Limb (tissue), 2 donors: ENCODE results near the gene SNX32.
A peak's percentile ranks its signal among the peaks of the same experiment; 100 is the strongest.
"Not testable (repeated sequence)": the region's sequence is repeated elsewhere in the genome, so short reads cannot be mapped to it uniquely, and the experiment has no call there.

ENCODE experiments used
- DNase-seq, 2 donors: peaks; one replicate each; pipeline ENCODE4 v3.0.0-alpha.2; 2016; ENCODE audit errors: extremely low spot score in 2 of 2

Gene SNX32

GRCh38 chr11:65883058-65883761 lies 49.4 kb downstream of the SNX32 start:
- no peak for DNase-seq

- no peak for DNase-seq
Observed at GRCh38 chr11:65883786-65884715, 50.3 kb downstream of the SNX32 start.

GRCh38 chr11:65884716-65885092 lies 50.9 kb downstream of the SNX32 start:
- peak; percentile 66 to 83 for DNase-seq

GRCh38 chr11:65885231-65885630 lies 51.5 kb downstream of the SNX32 start:
- no peak for DNase-seq

GRCh38 chr11:65885808-65886536 lies 52.2 kb downstream of the SNX32 start:
- DNase-seq: no peak

- no peak for DNase-seq
Observed at GRCh38 chr11:65886826-65887722, 53.3 kb downstream of the SNX32 start.

GRCh38 chr11:65887723-65888162 lies 54.0 kb downstream of the SNX32 start:
- DNase-seq: no peak

- peak; percentile 97 to 99 for DNase-seq
Observed at GRCh38 chr11:65888163-65888814, 54.5 kb downstream of the SNX32 start, which contains the start of gene FIBP. Gene FIBP (minus strand): TSS chr11:65888471. CDS start chr11:65888418, 53 bp downstream.

- DNase-seq: peak; percentile 96 to 99
Observed at GRCh38 chr11:65890324-65891218, 56.8 kb downstream of the SNX32 start, which contains the start of gene CCDC85B. Gene CCDC85B (plus strand): TSS chr11:65890673. CDS start chr11:65890784, 111 bp downstream.

- DNase-seq: no peak
Observed at GRCh38 chr11:65891219-65892136, 57.7 kb downstream of the SNX32 start.

GRCh38 chr11:65892137-65892540 lies 58.4 kb downstream of the SNX32 start:
- not testable (repeated sequence) for DNase-seq

GRCh38 chr11:65892661-65893317 lies 59.0 kb downstream of the SNX32 start:
- DNase-seq: no peak

GRCh38 chr11:65894034-65894591 lies 60.4 kb downstream of the SNX32 start:
- DNase-seq: no peak

GRCh38 chr11:65895482-65895981 lies 61.8 kb downstream of the SNX32 start:
- no peak for DNase-seq

GRCh38 chr11:65896034-65896999 lies 62.6 kb downstream of the SNX32 start:
- no peak for DNase-seq

GRCh38 chr11:65897020-65897471 lies 63.3 kb downstream of the SNX32 start:
- no peak for DNase-seq
